Gastroesophageal sphincter (tissue), 4 donors: Measurements from ENCODE around the gene COL18A1. TPM values are rescaled to one million over a fixed set of nuclear protein-coding genes. Genes with fewer than 3 reads are reported as not detected.

Source experiments
- ATAC-seq: fragments of 150-250 bp; one replicate; pipeline ENCODE4 v1.9.1; 2016; ENCODE audit warnings: mild to moderate bottlenecking, moderate library complexity
- H3K27ac ChIP-seq, 4 donors: fragments of 200-600 bp; sonication (generic) in 3 of 4; 1 replicate in 3 of 4; 2 replicates in 1 of 4; pipeline ENCODE4 v1.5.1; 2016 to 2019
- H3K27me3 ChIP-seq: fragments of 200-600 bp; sonication (generic); one replicate; pipeline ENCODE4 v1.5.1; 2019
- H3K36me3 ChIP-seq, 2 donors: fragments of 200-600 bp; sonication (generic); one replicate each; pipeline ENCODE4 v1.5.1; 2019; ENCODE audit warnings: control low read depth in 1 of 2
- H3K4me1 ChIP-seq, 3 donors: fragments of 200-600 bp; sonication (generic); 1 replicate in 2 of 3; 2 replicates in 1 of 3; pipeline ENCODE4 v1.5.1; 2016 to 2019; ENCODE audit warnings: control low read depth in 2 of 3
- H3K4me3 ChIP-seq, 2 donors: fragments of 200-600 bp; sonication (generic); one replicate each; pipeline ENCODE4 v1.5.1; 2019; ENCODE audit warnings: mild to moderate bottlenecking in 1 of 2, moderate library complexity in 1 of 2
- H3K9me3 ChIP-seq, 3 donors: fragments of 200-600 bp; sonication (generic); one replicate each; pipeline ENCODE4 v1.5.1; 2017 to 2019; ENCODE audit warnings: control low read depth in 2 of 3
- CTCF ChIP-seq, 4 experiments: fragments of 200-600 bp in 2 of 4; fragments of 450-650 bp in 2 of 4; sonication (generic) in 1 of 4; IDR thresholded peaks; one replicate each; pipeline ENCODE4 v1.5.1; 2017 to 2019; ENCODE audit warnings: antibody characterized with exemption in 4 of 4, mild to moderate bottlenecking in 2 of 4, moderate library complexity in 2 of 4
- EP300 ChIP-seq: sonication (generic); formaldehyde crosslinking; IDR thresholded peaks from one replicate; pipeline ENCODE4 v1.6.1; 2017; ENCODE audit warnings: antibody characterized with exemption, mild to moderate bottlenecking
- POLR2A ChIP-seq, 2 donors: fragments of 450-650 bp; IDR thresholded peaks; one replicate each; pipeline ENCODE4 v1.6.1; 2017; ENCODE audit warnings: antibody characterized with exemption in 2 of 2, mild to moderate bottlenecking in 2 of 2, moderate library complexity in 1 of 2
- POLR2AphosphoS5 ChIP-seq: sonication (generic); formaldehyde crosslinking; IDR thresholded peaks from one replicate; pipeline ENCODE4 v1.6.1; 2017; ENCODE audit warnings: antibody characterized with exemption
- WGBS, 2 donors: methylation state at CpG; one replicate each; pipeline ENCODE4 v1.1.5; 2018; ENCODE audit warnings: low coverage in 1 of 2; 5-methylcytosine and 5-hydroxymethylcytosine counted together
- total RNA-seq, 4 donors: library from RNA; depleted of rRNA; stranded (reverse); fragments of >200 nt; gene quantifications; one replicate each; pipeline ENCODE4 v1.1.0, GENCODE V29; 2016

COL18A1 gene
- total RNA-seq, 4 donors from 2014 or later: 69.3 to 116 (median 78.4) TPM

GRCh38 chr21:45448810-45449657 is 44.1 kb downstream of the COL18A1 start:
- no peaks in the 10 kb centered on the region for H3K36me3 ChIP-seq
- TF ChIP-seq CTCF (IDR thresholded peaks at IDR 0.05) (no peak), POLR2AphosphoS5 (no peak), EP300 (no peak), POLR2A (IDR thresholded peaks at IDR 0.05) (no peak)
- peaks cover 0 to 20% (median 2%) of the 10 kb centered on the region in 3 donors for H3K4me1 ChIP-seq
- WGBS, 2 donors: no CpG with 5 or more reads among the region's 28 CpGs
- no peak for ATAC-seq
- no peak overlapping the region for H3K27ac ChIP-seq
- H3K9me3 ChIP-seq: peaks cover 0 to 11% (median 0%) of the 10 kb centered on the region in 3 donors
- no peak overlapping the region for H3K4me3 ChIP-seq
- peaks cover 11% of the 10 kb centered on the region for H3K27me3 ChIP-seq

- Histone ChIP-seq H3K36me3 (no peaks in the 10 kb centered on the region), H3K4me1 (peaks cover 0 to 28% (median 10%) of the 10 kb centered on the region in 3 donors), H3K27ac (no peak overlapping the region), H3K4me3 (no peak overlapping the region), H3K27me3 (peaks cover 16% of the 10 kb centered on the region), H3K9me3 (peaks cover 0 to 11% (median 0%) of the 10 kb centered on the region in 3 donors)
- 70 to 75% methylated on average over 2 to 8 of the region's 22 CpGs for WGBS, 2 donors
- ATAC-seq: no peak
- TF ChIP-seq EP300 (no peak), POLR2A (IDR thresholded peaks at IDR 0.05) (no peak), CTCF (IDR thresholded peaks at IDR 0.05) (no peak), POLR2AphosphoS5 (no peak)
Observed at GRCh38 chr21:45449658-45450422, 44.9 kb downstream of the COL18A1 start.

GRCh38 chr21:45450423-45451090 is 45.6 kb downstream of the COL18A1 start:
- no peak for ATAC-seq
- WGBS, 2 donors: 68% methylated on average over 5 of the region's 24 CpGs; no CpG with 5 or more reads in 1 of the 2 donors
- Histone ChIP-seq H3K27ac (no peak overlapping the region), H3K4me3 (no peak overlapping the region), H3K27me3 (peaks cover 23% of the 10 kb centered on the region), H3K4me1 (peaks cover 0 to 35% (median 12%) of the 10 kb centered on the region in 3 donors), H3K36me3 (no peaks in the 10 kb centered on the region), H3K9me3 (peaks cover 0 to 11% (median 0%) of the 10 kb centered on the region in 3 donors)
- no peak for TF ChIP-seq CTCF (IDR thresholded peaks at IDR 0.05)
- no peak for TF ChIP-seq EP300
- TF ChIP-seq POLR2AphosphoS5: no peak
- no peak for TF ChIP-seq POLR2A (IDR thresholded peaks at IDR 0.05)

- no peak overlapping the region for H3K4me3 ChIP-seq
- no peak overlapping the region for H3K27ac ChIP-seq
- H3K9me3 ChIP-seq: peaks cover 0 to 8% (median 0%) of the 10 kb centered on the region in 3 donors
- H3K4me1 ChIP-seq: peaks cover 0 to 41% (median 12%) of the 10 kb centered on the region in 3 donors
- WGBS, 2 donors: 83% methylated on average over 1 of the region's 20 CpGs; no CpG with 5 or more reads in 1 of the 2 donors
- no peak for ATAC-seq
- TF ChIP-seq POLR2AphosphoS5: no peak
- no peak for TF ChIP-seq EP300
- TF ChIP-seq CTCF (IDR thresholded peaks at IDR 0.05): no peak
- TF ChIP-seq POLR2A (IDR thresholded peaks at IDR 0.05): no peak
- peaks cover 29% of the 10 kb centered on the region for H3K27me3 ChIP-seq
- H3K36me3 ChIP-seq: peaks cover 0 to 6% of the 10 kb centered on the region in 2 donors
Observed at GRCh38 chr21:45451091-45451740, 46.3 kb downstream of the COL18A1 start.
